IMR-90 (cell line): Measurements from ENCODE around the gene KCNG4. TPM values are rescaled to one million over a fixed set of nuclear protein-coding genes. Genes with fewer than 3 reads are reported as not detected.

Experiments
- ATAC-seq: fragments of 200-7000 bp; cut with Tn5 transposase; 2 replicates; pipeline ENCODE4 v1.9.1; 2020; ENCODE audit warnings: low read depth, mild to moderate bottlenecking, moderate library complexity
- BruUV-seq: library from RNA; stranded (reverse); fragments of 400-500 nt; replicated peaks from 2 replicates; lab custom pipeline; 2021; lab: Mats Ljungman, UMichigan
- CTCF ChIA-PET: fragments of 300-600 bp; formaldehyde crosslinking; extraction: SDS; loops from one replicate; lab custom pipeline; 2021; ENCODE audit warnings: antibody characterized with exemption; lab: Yijun Ruan, JAX
- POLR2A ChIA-PET: fragments of 300-600 bp; sonication (Branson Sonifier 250); formaldehyde crosslinking; loops from one replicate; lab custom pipeline; 2022; ENCODE audit warnings: antibody characterized with exemption; ENCODE audit not compliant: unreplicated experiment; lab: Charles Lee
- DNase-seq: peaks from one replicate; pipeline ENCODE4 v3.0.0; 2013
- H2AFZ ChIP-seq: replicated peaks from 2 replicates; pipeline ENCODE3; 2013; ENCODE audit warnings: low read length, mild to moderate bottlenecking; ENCODE audit not compliant: poor library complexity
- H2AK5ac ChIP-seq: 2 replicates; pipeline ENCODE4 v1.6.1; 2013; ENCODE audit warnings: low read depth, low read length, inconsistent platforms
- H2AK9ac ChIP-seq: replicated peaks from 2 replicates; pipeline ENCODE3; 2013; ENCODE audit warnings: mild to moderate bottlenecking, low read depth, low read length, moderate library complexity; ENCODE audit not compliant: poor library complexity
- H2BK120ac ChIP-seq: 2 replicates; pipeline ENCODE4 v1.6.1; 2013; ENCODE audit warnings: low read depth, low read length, inconsistent platforms
- H2BK15ac ChIP-seq: 3 replicates; pipeline ENCODE4 v1.6.1; 2013; ENCODE audit warnings: low read depth, low read length, inconsistent platforms
- H2BK20ac ChIP-seq: 2 replicates; pipeline ENCODE4 v1.6.1; 2013; ENCODE audit warnings: low read depth, mild to moderate bottlenecking, inconsistent platforms, low read length, moderate library complexity
- H2BK5ac ChIP-seq: 2 replicates; pipeline ENCODE4 v1.6.1; 2013; ENCODE audit warnings: mild to moderate bottlenecking, low read depth, low read length, inconsistent platforms; ENCODE audit not compliant: poor library complexity, severe bottlenecking
- H3K14ac ChIP-seq: replicated peaks from 2 replicates; pipeline ENCODE4 v1.6.1; 2013; ENCODE audit warnings: low read depth, low read length, inconsistent platforms
- H3K18ac ChIP-seq: 2 replicates; pipeline ENCODE4 v1.6.1; 2013; ENCODE audit warnings: low read depth, low read length, control low read depth
- H3K23ac ChIP-seq: 2 replicates; pipeline ENCODE4 v1.6.1; 2013; ENCODE audit warnings: low read depth, low read length, inconsistent platforms
- H3K27ac ChIP-seq: 2 replicates; pipeline ENCODE4 v1.5.1; 2013; ENCODE audit warnings: mild to moderate bottlenecking, control low read depth, low read length; ENCODE audit not compliant: insufficient read depth
- H3K27me3 ChIP-seq: 2 replicates; pipeline ENCODE4 v1.6.1; 2013; ENCODE audit warnings: low read length; ENCODE audit not compliant: control insufficient read depth, insufficient read depth
- H3K36me3 ChIP-seq: 2 replicates; pipeline ENCODE4 v1.6.1; 2013; ENCODE audit warnings: low read length, mixed read lengths; ENCODE audit not compliant: control insufficient read depth, insufficient read depth
- H3K4ac ChIP-seq: 2 replicates; pipeline ENCODE4 v1.6.1; 2013; ENCODE audit warnings: low read depth, low read length, inconsistent platforms
- H3K4me1 ChIP-seq: 2 replicates; pipeline ENCODE4 v1.6.1; 2013; ENCODE audit warnings: low read length, mixed read lengths; ENCODE audit not compliant: control insufficient read depth, insufficient read depth
- H3K4me2 ChIP-seq: 2 replicates; pipeline ENCODE4 v1.6.1; 2013; ENCODE audit warnings: low read depth, mild to moderate bottlenecking, control low read depth, low read length, moderate library complexity
- H3K4me3 ChIP-seq: 2 replicates; pipeline ENCODE4 v1.5.1; 2013; ENCODE audit warnings: low read depth, mild to moderate bottlenecking, control low read depth, low read length, moderate library complexity; ENCODE audit not compliant: insufficient read depth
- H3K56ac ChIP-seq: 2 replicates; pipeline ENCODE4 v1.6.1; 2013; ENCODE audit warnings: low read length, inconsistent platforms; ENCODE audit not compliant: insufficient read depth; ENCODE audit errors: extremely low read depth
- H3K79me1 ChIP-seq, 2 experiments: 2 replicates each; pipeline ENCODE4 v1.6.1; 2013; ENCODE audit warnings: low read length in 2 of 2, inconsistent platforms in 1 of 2, low read depth in 1 of 2
- H3K9ac ChIP-seq: 2 replicates; pipeline ENCODE4 v1.6.1; 2013; ENCODE audit warnings: low read depth, low read length, control low read depth
- H3K9me1 ChIP-seq: 2 replicates; pipeline ENCODE4 v1.6.1; 2013; ENCODE audit warnings: low read length, inconsistent platforms; ENCODE audit not compliant: insufficient read depth
- H3K9me3 ChIP-seq: 2 replicates; pipeline ENCODE4 v1.6.1; 2013; ENCODE audit warnings: low read length; ENCODE audit not compliant: control insufficient read depth, insufficient read depth
- H4K20me1 ChIP-seq: 2 replicates; pipeline ENCODE4 v1.6.1; 2013; ENCODE audit warnings: low read length, inconsistent platforms; ENCODE audit not compliant: insufficient read depth
- H4K5ac ChIP-seq: 2 replicates; pipeline ENCODE4 v1.6.1; 2013; ENCODE audit warnings: mild to moderate bottlenecking, low read depth, low read length, control low read depth
- H4K8ac ChIP-seq, 2 experiments: 2 replicates each; pipeline ENCODE4 v1.6.1; 2013; ENCODE audit warnings: low read depth in 2 of 2, low read length in 2 of 2, control low read depth in 1 of 2, inconsistent platforms in 1 of 2
- H4K91ac ChIP-seq: 2 replicates; pipeline ENCODE4 v1.6.1; 2013; ENCODE audit warnings: low read depth, low read length, inconsistent platforms; ENCODE audit not compliant: insufficient read depth
- CEBPB ChIP-seq: IDR thresholded peaks from 2 replicates; pipeline ENCODE4 v1.6.1; 2012; ENCODE audit warnings: low read depth, low read length, improper control_type of control experiment
- ELK1 ChIP-seq: fragments of 150-350 bp; IDR thresholded peaks from 2 replicates; pipeline ENCODE4 v1.6.1; 2016; ENCODE audit warnings: low read depth, mild to moderate bottlenecking, low read length, moderate library complexity, borderline replicate concordance
- WGBS, 2 experiments: methylation state at CpG; one replicate each; pipeline versions ENCODE4 v1.1.5 to v1.1.7; 2013; ENCODE audit warnings: missing lambda C conversion rate in 2 of 2; ENCODE audit not compliant: insufficient read length in 1 of 2; ENCODE audit errors: extremely low coverage in 2 of 2; 5-methylcytosine and 5-hydroxymethylcytosine counted together
- dilution Hi-C: fragments of 300-500 bp; cut with HindIII; formaldehyde crosslinking; loops from one replicate; pipeline ENCODE4 v1.14.3; 2018; ENCODE audit warnings: low sequenced_read_pairs; ENCODE audit not compliant: unreplicated experiment
- in situ Hi-C: fragments of 300-500 bp; cut with MboI; formaldehyde crosslinking; loops from 3 replicates; pipeline ENCODE4 v1.14.3; 2019; ENCODE audit warnings: low sequenced_read_pairs, inconsistent platforms, mixed read lengths
- intact Hi-C: fragments of 100-400 bp; cut with micrococcal nuclease; formaldehyde crosslinking; loops from 2 replicates; pipeline ENCODE4 v1.10.0; 2022
- polyA plus RNA-seq, 3 experiments: library from polyadenylated mRNA; depleted of rRNA; stranded (reverse); fragments of >200 nt; gene quantifications; 2 replicates each; pipeline ENCODE4 v1.2.3, GENCODE V29; 2012; ENCODE audit warnings: low replicate concordance in 1 of 3
- total RNA-seq: library from RNA; depleted of rRNA; stranded (reverse); fragments of >200 nt; gene quantifications from 2 replicates; pipeline ENCODE4 v1.2.3, GENCODE V29; 2012

Gene KCNG4
- total and polyA plus RNA-seq, 2 of the 4 experiments (the other 2 are of a cell fraction): not detected

GRCh38 chr16:84284154-84284722 is 44.4 kb upstream of the KCNG4 start:
- H4K91ac ChIP-seq: peak overlapping the region; percentile 72; the same call in 1 of the 2 replicates
- peak; percentile 75 for ATAC-seq
- H2BK20ac ChIP-seq: peak overlapping the region; percentile 71

More at GRCh38 chr16:84284154-84284722, 44.4 kb upstream of the KCNG4 start:
- H3K79me1 ChIP-seq: no peaks in the 10 kb centered on the region
- ChIA-PET CTCF (interaction anchor here (0.9 kb wide), 1 partner anchor 24 kb away, joined by 3 read pairs; no protein-coding TSS in a partner anchor), POLR2A (no interaction called here)
- H2BK120ac ChIP-seq: peak overlapping the region; percentile 41
- H2BK5ac ChIP-seq: no peak overlapping the region
- H4K8ac ChIP-seq: peak overlapping the region; percentile 54 to 61; a peak in 2 of 4 replicates
- H2AK5ac ChIP-seq: peak overlapping the region; percentile 37
- H3K9me3 ChIP-seq: peaks cover 4% of the 10 kb centered on the region
- peak overlapping the region; percentile 11 for H3K27ac ChIP-seq
- H3K4me1 ChIP-seq: peaks cover 15% of the 10 kb centered on the region
- dilution Hi-C loops (no loop called here), intact Hi-C loops (no loop called here), in situ Hi-C loops (loop anchor here (5.0 to 25.0 kb wide), 3 partner anchors 208 to 428 kb away; partner anchors contain the start of gene KLHL36)
- H3K56ac ChIP-seq: no peak overlapping the region
- no peaks in the 10 kb centered on the region for H4K20me1 ChIP-seq
- BruUV-seq: no TSS peak
- H2BK15ac ChIP-seq: peak overlapping the region; percentile 89; the same call in 1 of the 3 replicates
- 0 out of 2 replicates have a peak overlapping the region, but pooled peaks have one; percentile 32 for H3K9ac ChIP-seq
- peak overlapping the region; percentile 50 for H2AFZ ChIP-seq
- 33% methylated on average over 6 of the region's 13 CpGs; no CpG with 5 or more reads in 1 of the 2 experiments for WGBS, 2 experiments
- H3K36me3 ChIP-seq: no peaks in the 10 kb centered on the region
- TF ChIP-seq CEBPB (peak; percentile 90), ELK1 (no peak)
- H3K23ac ChIP-seq: 0 out of 2 replicates have a peak overlapping the region, but pooled peaks have one; percentile 2
- peak overlapping the region; percentile 59 for H3K4ac ChIP-seq
- H3K4me2 ChIP-seq: no peak overlapping the region; the same call in 1 of the 2 replicates
- H3K27me3 ChIP-seq: no peaks in the 10 kb centered on the region
- H3K18ac ChIP-seq: peak overlapping the region; percentile 52; the same call in 1 of the 2 replicates
- H4K5ac ChIP-seq: peak overlapping the region; percentile 74
- peaks cover 7% of the 10 kb centered on the region for H3K9me1 ChIP-seq
- DNase-seq: no peak
- H3K14ac ChIP-seq: no peak overlapping the region
- no peak overlapping the region for H3K4me3 ChIP-seq
- H2AK9ac ChIP-seq: peak overlapping the region; percentile 44
